Activated B cell treated with CpG ODN at 0.5 μM for 24 hours (primary cell): ENCODE data around the gene ZMAT3. TPM values are rescaled to one million over a fixed set of nuclear protein-coding genes. Genes with fewer than 3 reads are reported as not detected.

Experiments
- ATAC-seq: fragments of 200-7000 bp; cut with Tn5 transposase; one replicate; pipeline ENCODE4 v1.10.0; 2021; ENCODE audit warnings: low read depth, mild to moderate bottlenecking, moderate library complexity
- CTCF ChIA-PET: fragments of 350-600 bp; sonication (Branson Sonifier 250); formaldehyde crosslinking; loops from one replicate; lab custom pipeline; 2021; ENCODE audit warnings: antibody characterized with exemption; lab: Charles Lee
- POLR2A ChIA-PET: fragments of 350-600 bp; sonication (Branson Sonifier 250); formaldehyde crosslinking; loops from one replicate; lab custom pipeline; 2021; ENCODE audit warnings: antibody characterized with exemption; lab: Charles Lee
- DNase-seq: peaks from one replicate; pipeline ENCODE4 v3.0.0; 2022
- H3K27ac Mint-ChIP-seq: one replicate; pipeline ENCODE4 v1.8.0; 2020; ENCODE audit warnings: mixed read lengths
- H3K27me3 Mint-ChIP-seq: one replicate; pipeline ENCODE4 v1.8.0; 2021; ENCODE audit warnings: mixed read lengths
- H3K36me3 Mint-ChIP-seq: one replicate; pipeline ENCODE4 v1.8.0; 2021; ENCODE audit warnings: low read depth, mixed read lengths
- H3K4me1 Mint-ChIP-seq: one replicate; pipeline ENCODE4 v1.8.0; 2021; ENCODE audit warnings: mixed read lengths
- H3K4me3 Mint-ChIP-seq: one replicate; pipeline ENCODE4 v1.8.0; 2020; ENCODE audit warnings: mild to moderate bottlenecking, mixed read lengths
- H3K9me3 Mint-ChIP-seq: one replicate; pipeline ENCODE4 v1.8.0; 2020; ENCODE audit warnings: mixed read lengths
- CTCF ChIP-seq: fragments of 200-600 bp; IDR thresholded peaks from one replicate; pipeline ENCODE4 v1.8.0; 2022; ENCODE audit warnings: antibody characterized with exemption, mild to moderate bottlenecking
- intact Hi-C: fragments of 100-400 bp; cut with micrococcal nuclease; formaldehyde crosslinking; loops from one replicate; pipeline ENCODE4 v1.15.1; 2024
- total RNA-seq: library from RNA; stranded (reverse); gene quantifications from 2 replicates; pipeline ENCODE4 v1.2.3, GENCODE V29; 2022

The ZMAT3 gene
- total RNA-seq, 1 donor from 2014 or later: 32.0 TPM

- ATAC-seq: no peak
- Mint-ChIP-seq H3K9me3 (no peaks in the 10 kb centered on the region), H3K27ac (no peak overlapping the region), H3K4me3 (no peak overlapping the region), H3K27me3 (no peaks in the 10 kb centered on the region), H3K4me1 (no peaks in the 10 kb centered on the region), H3K36me3 (no peaks in the 10 kb centered on the region)
- no peak for TF ChIP-seq CTCF
- intact Hi-C loops: no loop called here
- ChIA-PET POLR2A (no interaction called here), CTCF (no interaction called here)
- DNase-seq: no peak
These were observed 19.5 kb upstream of the ZMAT3 start for GRCh38 chr3:179091113-179091512.

GRCh38 chr3:179088306-179088705, 16.7 kb upstream of the ZMAT3 start:
- Mint-ChIP-seq H3K4me3 (no peak overlapping the region), H3K36me3 (no peaks in the 10 kb centered on the region), H3K27ac (no peak overlapping the region), H3K4me1 (peaks cover 10% of the 10 kb centered on the region), H3K27me3 (no peaks in the 10 kb centered on the region), H3K9me3 (no peaks in the 10 kb centered on the region)
- CTCF ChIA-PET: no interaction called here
- intact Hi-C loops: no loop called here
- POLR2A ChIA-PET: no interaction called here
- ATAC-seq (no peak), DNase-seq (no peak)
- no peak for TF ChIP-seq CTCF

- ATAC-seq (no peak), DNase-seq (no peak)
- peaks cover 10% of the 10 kb centered on the region for H3K4me1 Mint-ChIP-seq
- no peak overlapping the region for H3K27ac Mint-ChIP-seq
- ChIA-PET CTCF (no interaction called here), POLR2A (interaction anchor here (1.1 kb wide), 1 partner anchor 13 kb away, joined by 4 read pairs; no protein-coding TSS in a partner anchor)
- no peak overlapping the region for H3K4me3 Mint-ChIP-seq
- intact Hi-C loops: no loop called here
- H3K27me3 Mint-ChIP-seq: no peaks in the 10 kb centered on the region
- no peaks in the 10 kb centered on the region for H3K9me3 Mint-ChIP-seq
- no peaks in the 10 kb centered on the region for H3K36me3 Mint-ChIP-seq
- TF ChIP-seq CTCF: no peak
These were observed 12.4 kb upstream of the ZMAT3 start for GRCh38 chr3:179083977-179084376.

GRCh38 chr3:179082416-179082815, 10.8 kb upstream of the ZMAT3 start:
- intact Hi-C loops: no loop called here
- ChIA-PET CTCF (interaction anchor here (1.1 kb wide), 1 partner anchor 67 kb away, joined by 3 read pairs; no protein-coding TSS in a partner anchor), POLR2A (interaction anchor here (1.0 to 1.3 kb wide), 2 partner anchors 8 to 67 kb away, joined by 3 to 6 read pairs; no protein-coding TSS in a partner anchor)
- Mint-ChIP-seq H3K4me1 (peaks cover 10% of the 10 kb centered on the region), H3K4me3 (no peak overlapping the region), H3K9me3 (no peaks in the 10 kb centered on the region), H3K36me3 (no peaks in the 10 kb centered on the region), H3K27ac (no peak overlapping the region), H3K27me3 (no peaks in the 10 kb centered on the region)
- no peak for ATAC-seq
- no peak for DNase-seq
- TF ChIP-seq CTCF: no peak

GRCh38 chr3:179081885-179082284, 10.3 kb upstream of the ZMAT3 start:
- Mint-ChIP-seq H3K4me1 (peaks cover 10% of the 10 kb centered on the region), H3K27ac (no peak overlapping the region), H3K4me3 (no peak overlapping the region), H3K36me3 (no peaks in the 10 kb centered on the region), H3K9me3 (no peaks in the 10 kb centered on the region), H3K27me3 (no peaks in the 10 kb centered on the region)
- no peak for TF ChIP-seq CTCF
- intact Hi-C loops: no loop called here
- CTCF ChIA-PET: no interaction called here
- ATAC-seq (no peak), DNase-seq (no peak)
- POLR2A ChIA-PET: interaction anchor here (1.0 kb wide), 1 partner anchor 68 kb away, joined by 3 read pairs; no protein-coding TSS in a partner anchor
